ENCODE results near the gene MEG3.

DNA sequence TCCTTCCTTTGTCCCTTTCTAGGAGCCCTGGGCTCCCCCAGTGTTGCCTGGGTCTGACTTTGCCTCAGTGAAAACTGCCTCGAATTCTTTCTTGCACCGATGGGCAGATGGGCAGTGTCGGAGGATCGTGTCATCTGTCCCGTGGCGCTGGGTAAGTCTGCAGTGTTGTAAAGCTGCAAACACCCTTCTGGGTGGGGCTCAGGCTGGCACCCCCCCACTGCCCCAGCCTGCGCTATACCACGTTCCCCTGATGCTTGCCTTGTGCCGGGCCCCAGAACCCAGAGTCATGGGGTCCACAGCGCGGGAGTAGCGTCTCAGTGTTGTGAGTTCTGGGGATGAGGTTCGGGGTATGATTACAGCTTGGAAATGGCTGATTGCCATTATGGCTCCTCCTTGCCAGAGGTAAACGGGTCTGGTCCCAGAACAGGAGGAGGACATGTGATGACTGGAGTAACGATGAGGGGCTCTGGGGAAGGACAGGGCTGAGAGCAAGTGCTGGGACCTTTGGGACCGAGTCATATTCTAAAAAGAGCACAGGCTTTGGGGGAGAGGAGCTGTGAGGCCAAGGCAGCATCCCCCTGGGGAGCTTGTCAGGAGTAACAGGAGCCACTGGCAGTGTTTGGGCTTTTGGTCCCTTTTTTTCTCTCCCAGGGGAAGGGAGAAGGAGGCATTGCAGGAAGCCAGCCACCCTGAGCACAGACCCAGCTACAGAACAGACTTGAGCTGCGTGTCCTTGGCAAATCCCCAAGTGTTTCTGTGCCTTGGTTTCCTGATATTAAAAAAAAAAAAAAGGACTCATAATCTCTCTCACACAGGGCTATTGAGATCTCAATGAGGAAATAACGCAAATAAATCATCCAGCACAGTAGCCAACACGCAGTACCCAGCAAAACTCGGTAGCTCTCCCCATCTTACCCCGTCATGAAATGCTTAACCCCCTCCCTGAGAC is 73.3 kb downstream of the MEG3 start:
- TF ChIP-seq, protein P1, sequence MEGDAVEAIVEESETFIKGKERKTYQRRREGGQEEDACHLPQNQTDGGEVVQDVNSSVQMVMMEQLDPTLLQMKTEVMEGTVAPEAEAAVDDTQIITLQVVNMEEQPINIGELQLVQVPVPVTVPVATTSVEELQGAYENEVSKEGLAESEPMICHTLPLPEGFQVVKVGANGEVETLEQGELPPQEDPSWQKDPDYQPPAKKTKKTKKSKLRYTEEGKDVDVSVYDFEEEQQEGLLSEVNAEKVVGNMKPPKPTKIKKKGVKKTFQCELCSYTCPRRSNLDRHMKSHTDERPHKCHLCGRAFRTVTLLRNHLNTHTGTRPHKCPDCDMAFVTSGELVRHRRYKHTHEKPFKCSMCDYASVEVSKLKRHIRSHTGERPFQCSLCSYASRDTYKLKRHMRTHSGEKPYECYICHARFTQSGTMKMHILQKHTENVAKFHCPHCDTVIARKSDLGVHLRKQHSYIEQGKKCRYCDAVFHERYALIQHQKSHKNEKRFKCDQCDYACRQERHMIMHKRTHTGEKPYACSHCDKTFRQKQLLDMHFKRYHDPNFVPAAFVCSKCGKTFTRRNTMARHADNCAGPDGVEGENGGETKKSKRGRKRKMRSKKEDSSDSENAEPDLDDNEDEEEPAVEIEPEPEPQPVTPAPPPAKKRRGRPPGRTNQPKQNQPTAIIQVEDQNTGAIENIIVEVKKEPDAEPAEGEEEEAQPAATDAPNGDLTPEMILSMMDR (IDR thresholded peaks at IDR 0.05): no peak
- no peak for TF ChIP-seq POLR2A (IDR thresholded peaks at IDR 0.05)

All from lower leg skin (tissue), 3 donors.